Measurements from ENCODE around the gene TWIST2. TPM values are rescaled to one million over a fixed set of nuclear protein-coding genes. Genes with fewer than 3 reads are reported as not detected.

The TWIST2 gene
- total and polyA plus RNA-seq, 9 of the 15 experiments (the other 6 are each of a cell fraction or from before 2014, with no cell fraction given) = not detected

DNA sequence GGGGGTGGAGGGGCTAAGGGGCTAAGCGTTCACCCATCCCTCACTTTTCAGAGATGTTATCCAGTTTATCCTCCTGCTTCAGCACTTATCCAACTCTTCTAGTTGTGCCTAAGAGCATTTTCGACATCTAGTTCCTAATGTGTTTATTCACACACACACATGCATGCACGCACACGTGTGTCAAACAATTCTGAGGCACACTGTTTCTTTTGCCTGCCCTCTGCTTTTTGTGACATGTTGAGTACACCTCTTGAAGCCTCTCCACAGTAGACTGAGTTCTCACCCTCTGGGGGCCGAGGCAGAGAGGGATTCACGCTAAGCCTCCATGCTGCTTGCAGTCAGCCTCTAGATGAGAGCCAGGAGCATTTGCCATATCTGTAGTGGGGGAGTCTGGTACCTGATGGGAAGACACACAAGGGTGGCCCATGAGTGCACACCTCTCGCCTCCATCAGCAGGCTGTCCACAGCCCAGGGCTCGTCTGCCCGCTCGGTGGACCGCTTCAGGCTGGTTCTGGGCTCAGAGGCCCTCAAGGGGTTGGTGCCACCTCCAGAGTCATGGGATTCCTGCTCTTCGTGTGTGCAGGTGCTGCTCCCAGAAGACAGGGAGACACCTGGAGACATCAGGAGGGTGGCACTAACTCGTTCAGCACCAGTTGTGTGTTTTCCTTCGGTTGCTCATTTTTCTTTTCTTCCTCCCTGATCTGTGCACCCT lies 11.9 kb downstream of the TWIST2 start:
- in situ Hi-C loops (cut with MboI) = no loop called here
- Histone ChIP-seq H3K9me3 (replicated peaks; ENCODE audit: control insufficient read depth, insufficient read depth, low read depth, low read length) (no peaks in the 10 kb centered on the region), H3K4me1 (replicated peaks in 1 of 2; ENCODE audit: control insufficient read depth in 2 of 2, insufficient read depth in 2 of 2, low read length in 2 of 2) (no peaks in the 10 kb centered on the region), H3K27ac (ENCODE audit: extremely low read depth, low read depth, low read length) (no peak overlapping the region), H4K20me1 (replicated peaks; ENCODE audit: control insufficient read depth, insufficient read depth, low read length) (no peaks in the 10 kb centered on the region), H3K4me2 (ENCODE audit: insufficient read depth, low read length) (no peak overlapping the region), H3K79me2 (ENCODE audit: control insufficient read depth, insufficient read depth, low read length) (no peaks in the 10 kb centered on the region), H3K9ac (ENCODE audit: insufficient read depth in 1 of 2, low read depth in 2 of 2, low read length in 2 of 2) (no peak overlapping the region), H2AFZ (ENCODE audit: low read depth, low read length) (no peak overlapping the region), H3K4me3 (no peak overlapping the region), H3K36me3 (ENCODE audit: control insufficient read depth, insufficient read depth, low read length) (no peaks in the 10 kb centered on the region), H3K9me1 (ENCODE audit: control insufficient read depth, insufficient read depth, low read length) (no peaks in the 10 kb centered on the region), H3K27me3 (ENCODE audit: control insufficient read depth in 2 of 2, insufficient read depth in 2 of 2, low read length in 2 of 2) (peaks cover 5 to 63% of the 10 kb centered on the region in 2 experiments)
- ChIA-PET POLR2A (no interaction called here), CTCF (ENCODE audit: low intra/inter-chr PET ratio) (no interaction called here)
- ATAC-seq (no peak), DNase-seq (ENCODE audit: extremely low read depth in 1 of 4, low spot score in 3 of 4) (no peak), FAIRE-seq (no peak)
- no TSS peak for BruUV-seq (replicated peaks)
- no peak for TF ChIP-seq LARP7 (IDR thresholded peaks at IDR 0.05)
- TF ChIP-seq MAFG (tag; conservative IDR thresholded peaks at IDR 0.05) = no peak
- TF ChIP-seq, protein P1, sequence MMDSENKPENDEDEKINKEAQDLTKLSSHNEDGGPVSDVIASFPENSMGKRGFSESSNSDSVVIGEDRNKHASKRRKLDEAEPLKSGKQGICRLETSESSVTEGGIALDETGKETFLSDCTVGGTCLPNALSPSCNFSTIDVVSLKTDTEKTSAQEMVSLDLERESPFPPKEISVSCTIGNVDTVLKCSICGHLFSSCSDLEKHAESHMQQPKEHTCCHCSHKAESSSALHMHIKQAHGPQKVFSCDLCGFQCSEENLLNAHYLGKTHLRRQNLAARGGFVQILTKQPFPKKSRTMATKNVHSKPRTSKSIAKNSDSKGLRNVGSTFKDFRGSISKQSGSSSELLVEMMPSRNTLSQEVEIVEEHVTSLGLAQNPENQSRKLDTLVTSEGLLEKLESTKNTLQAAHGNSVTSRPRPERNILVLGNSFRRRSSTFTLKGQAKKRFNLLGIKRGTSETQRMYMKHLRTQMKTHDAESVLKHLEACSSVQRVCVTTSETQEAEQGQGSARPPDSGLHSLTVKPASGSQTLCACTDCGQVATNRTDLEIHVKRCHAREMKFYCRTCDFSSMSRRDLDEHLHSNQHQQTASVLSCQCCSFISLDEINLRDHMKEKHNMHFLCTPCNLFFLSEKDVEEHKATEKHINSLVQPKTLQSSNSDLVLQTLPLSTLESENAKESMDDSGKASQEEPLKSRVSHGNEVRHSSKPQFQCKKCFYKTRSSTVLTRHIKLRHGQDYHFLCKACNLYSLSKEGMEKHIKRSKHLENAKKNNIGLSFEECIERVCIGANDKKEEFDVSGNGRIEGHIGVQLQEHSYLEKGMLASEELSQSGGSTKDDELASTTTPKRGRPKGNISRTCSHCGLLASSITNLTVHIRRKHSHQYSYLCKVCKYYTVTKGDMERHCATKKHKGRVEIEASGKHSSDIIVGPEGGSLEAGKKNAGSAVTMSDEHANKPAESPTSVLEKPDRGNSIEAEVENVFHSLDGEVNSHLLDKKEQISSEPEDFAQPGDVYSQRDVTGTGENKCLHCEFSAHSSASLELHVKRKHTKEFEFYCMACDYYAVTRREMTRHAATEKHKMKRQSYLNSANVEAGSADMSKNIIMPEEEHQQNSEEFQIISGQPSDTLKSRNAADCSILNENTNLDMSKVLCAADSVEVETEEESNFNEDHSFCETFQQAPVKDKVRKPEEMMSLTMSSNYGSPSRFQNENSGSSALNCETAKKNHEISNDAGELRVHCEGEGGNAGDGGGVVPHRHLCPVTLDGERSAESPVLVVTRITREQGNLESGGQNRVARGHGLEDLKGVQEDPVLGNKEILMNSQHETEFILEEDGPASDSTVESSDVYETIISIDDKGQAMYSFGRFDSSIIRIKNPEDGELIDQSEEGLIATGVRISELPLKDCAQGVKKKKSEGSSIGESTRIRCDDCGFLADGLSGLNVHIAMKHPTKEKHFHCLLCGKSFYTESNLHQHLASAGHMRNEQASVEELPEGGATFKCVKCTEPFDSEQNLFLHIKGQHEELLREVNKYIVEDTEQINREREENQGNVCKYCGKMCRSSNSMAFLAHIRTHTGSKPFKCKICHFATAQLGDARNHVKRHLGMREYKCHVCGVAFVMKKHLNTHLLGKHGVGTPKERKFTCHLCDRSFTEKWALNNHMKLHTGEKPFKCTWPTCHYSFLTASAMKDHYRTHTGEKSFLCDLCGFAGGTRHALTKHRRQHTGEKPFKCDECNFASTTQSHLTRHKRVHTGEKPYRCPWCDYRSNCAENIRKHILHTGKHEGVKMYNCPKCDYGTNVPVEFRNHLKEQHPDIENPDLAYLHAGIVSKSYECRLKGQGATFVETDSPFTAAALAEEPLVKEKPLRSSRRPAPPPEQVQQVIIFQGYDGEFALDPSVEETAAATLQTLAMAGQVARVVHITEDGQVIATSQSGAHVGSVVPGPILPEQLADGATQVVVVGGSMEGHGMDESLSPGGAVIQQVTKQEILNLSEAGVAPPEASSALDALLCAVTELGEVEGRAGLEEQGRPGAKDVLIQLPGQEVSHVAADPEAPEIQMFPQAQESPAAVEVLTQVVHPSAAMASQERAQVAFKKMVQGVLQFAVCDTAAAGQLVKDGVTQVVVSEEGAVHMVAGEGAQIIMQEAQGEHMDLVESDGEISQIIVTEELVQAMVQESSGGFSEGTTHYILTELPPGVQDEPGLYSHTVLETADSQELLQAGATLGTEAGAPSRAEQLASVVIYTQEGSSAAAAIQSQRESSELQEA (IDR thresholded peaks at IDR 0.05; ENCODE audit: low read depth) = no peak
- TF ChIP-seq NFE2 (IDR thresholded peaks at IDR 0.05; ENCODE audit: low read depth) = no peak
- no peak for TF ChIP-seq NR3C1 (CRISPR knock-in tag; IDR thresholded peaks at IDR 0.05)
- TF ChIP-seq SNRNP70 (optimal IDR thresholded peaks at IDR 0.05; ENCODE audit: low read depth, low read length) = no peak
- no peak for TF ChIP-seq CHCHD3 (CRISPR knock-in tag; IDR thresholded peaks at IDR 0.05)
- TF ChIP-seq CREB3 (tag; conservative IDR thresholded peaks at IDR 0.05; ENCODE audit: low read depth) = no peak
- intact Hi-C loops (cut with micrococcal nuclease) = no loop called here
- WGBS (ENCODE audit: insufficient coverage, low coverage, missing lambda C conversion rate) = 0% methylated on average over 11 of the region's 14 CpGs

Measured in K562 (cell line).